Measurements from ENCODE around the gene FUT8.
"Not testable (repeated sequence)": the region's sequence is repeated elsewhere in the genome, so short reads cannot be mapped to it uniquely, and the experiment has no call there.

FUT8 gene

DNA sequence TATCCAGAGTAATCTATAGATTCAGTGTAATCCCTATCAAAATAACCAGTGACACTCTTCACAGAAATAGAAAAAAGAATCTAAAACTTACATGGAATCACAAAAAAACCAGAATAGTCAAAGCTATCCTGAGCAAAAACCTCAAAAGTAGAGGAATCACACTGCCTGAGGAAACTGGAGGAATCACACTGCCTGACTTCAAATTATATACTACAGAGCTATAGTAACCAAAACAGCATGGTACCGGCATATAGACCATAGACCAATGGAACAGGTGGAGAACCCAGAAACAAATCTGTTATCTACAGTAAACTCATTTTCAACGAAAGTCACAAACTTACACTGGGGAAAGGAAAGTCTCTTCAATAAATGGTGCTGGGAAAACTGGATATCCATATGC lies 244.0 kb downstream of the FUT8 start:
- Histone ChIP-seq H3K4me1 (ENCODE audit: control insufficient read depth, insufficient read depth, low read length) (no peaks in the 10 kb centered on the region), H3K4me3 (ENCODE audit: low read length in 2 of 2) (no peak overlapping the region), H3K27me3 (ENCODE audit: control insufficient read depth in 1 of 2, insufficient read depth in 2 of 2, low read length in 2 of 2) (no peaks in the 10 kb centered on the region), H3K27ac (ENCODE audit: low read length) (no peak overlapping the region), H3K9me3 (ENCODE audit: control insufficient read depth in 2 of 2, low read length in 2 of 2) (no peaks in the 10 kb centered on the region), H3K9ac (ENCODE audit: low read length in 2 of 2) (no peak overlapping the region), H3K36me3 (ENCODE audit: control insufficient read depth in 2 of 2, insufficient read depth in 2 of 2, low read length in 2 of 2) (no peaks in the 10 kb centered on the region)

DNA sequence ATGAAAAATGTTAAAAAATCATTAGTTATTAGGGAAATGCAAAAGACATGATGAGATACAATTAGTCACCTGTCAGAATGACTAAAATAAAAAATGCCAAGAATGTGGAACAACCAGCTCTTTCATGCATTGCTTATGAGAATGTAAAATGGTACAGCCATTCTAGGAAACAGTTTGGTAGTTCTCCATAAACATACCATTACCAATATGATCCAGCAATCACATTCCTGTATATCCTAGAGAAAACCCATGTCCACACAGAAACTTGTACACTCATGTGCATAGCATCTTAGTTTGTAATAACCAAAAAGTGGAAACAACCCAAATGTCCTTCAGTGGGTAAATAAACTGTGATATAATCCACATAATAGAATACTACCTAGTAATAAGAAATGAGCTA lies 245.7 kb downstream of the FUT8 start:
- Histone ChIP-seq H3K36me3 (ENCODE audit: control insufficient read depth in 2 of 2, insufficient read depth in 2 of 2, low read length in 2 of 2) (no peaks in the 10 kb centered on the region), H3K4me1 (ENCODE audit: control insufficient read depth, insufficient read depth, low read length) (no peaks in the 10 kb centered on the region)

DNA sequence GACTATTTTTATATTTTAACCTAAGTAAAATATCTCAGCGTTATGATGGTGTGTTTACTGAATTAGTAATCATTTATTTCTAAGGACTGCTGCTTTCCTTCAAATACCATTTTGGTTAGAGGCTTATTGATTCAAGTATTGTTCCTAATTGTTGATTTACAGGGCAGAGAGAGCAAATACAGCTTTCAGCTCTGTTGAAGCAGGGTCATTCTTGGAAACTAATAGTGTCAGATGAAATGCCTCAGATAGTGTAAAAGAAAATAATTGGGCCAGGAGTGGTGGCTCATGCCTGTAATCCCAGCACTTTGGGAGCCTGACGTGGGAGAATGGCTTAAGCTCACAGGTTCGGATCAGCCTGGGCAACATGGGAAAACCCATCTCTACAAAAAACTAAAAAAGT lies 249.3 kb downstream of the FUT8 start:
- Histone ChIP-seq H3K9ac (ENCODE audit: low read length in 2 of 2) (no peak overlapping the region), H3K27me3 (ENCODE audit: control insufficient read depth in 1 of 2, insufficient read depth in 2 of 2, low read length in 2 of 2) (no peaks in the 10 kb centered on the region), H3K36me3 (ENCODE audit: control insufficient read depth in 2 of 2, insufficient read depth in 2 of 2, low read length in 2 of 2) (no peaks in the 10 kb centered on the region), H3K9me3 (ENCODE audit: control insufficient read depth in 2 of 2, low read length in 2 of 2) (no peaks in the 10 kb centered on the region), H3K27ac (ENCODE audit: low read length) (no peak overlapping the region), H3K4me3 (ENCODE audit: low read length in 2 of 2) (no peak overlapping the region), H3K4me1 (ENCODE audit: control insufficient read depth, insufficient read depth, low read length) (no peaks in the 10 kb centered on the region)

More for the DNA sequence above, 245.7 kb downstream of the FUT8 start:
- Histone ChIP-seq H3K9ac (ENCODE audit: low read length in 2 of 2) (no peak overlapping the region), H3K9me3 (ENCODE audit: control insufficient read depth in 2 of 2, low read length in 2 of 2) (no peaks in the 10 kb centered on the region), H3K4me3 (ENCODE audit: low read length in 2 of 2) (no peak overlapping the region), H3K27ac (ENCODE audit: low read length) (no peak overlapping the region), H3K27me3 (ENCODE audit: control insufficient read depth in 1 of 2, insufficient read depth in 2 of 2, low read length in 2 of 2) (no peaks in the 10 kb centered on the region)

DNA sequence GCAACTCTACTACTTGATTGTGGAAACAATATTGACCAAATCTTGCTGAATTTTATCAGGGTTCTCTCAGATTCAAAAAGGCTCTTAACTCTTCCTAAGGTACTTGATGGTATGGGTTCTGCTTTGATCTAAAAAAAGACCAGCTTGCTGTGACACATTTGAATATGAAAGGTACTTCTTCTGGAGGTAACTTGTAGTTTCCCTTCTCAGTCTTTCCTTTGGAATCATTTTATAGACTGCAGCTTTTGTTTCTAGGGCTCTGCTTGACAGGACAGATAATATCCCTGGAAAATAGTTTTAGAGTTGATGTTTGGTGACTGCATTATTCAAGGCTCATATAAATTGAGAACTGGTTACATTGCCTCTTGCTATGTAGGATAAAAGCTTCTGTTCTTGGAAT lies 251.9 kb downstream of the FUT8 start:
- no peaks in the 10 kb centered on the region for H3K27me3 ChIP-seq (ENCODE audit: control insufficient read depth in 1 of 2, insufficient read depth in 2 of 2, low read length in 2 of 2)
- H3K9ac ChIP-seq (ENCODE audit: low read length in 2 of 2): no peak overlapping the region
- no peaks in the 10 kb centered on the region for H3K9me3 ChIP-seq (ENCODE audit: control insufficient read depth in 2 of 2, low read length in 2 of 2)
- H3K4me1 ChIP-seq (ENCODE audit: control insufficient read depth, insufficient read depth, low read length): no peaks in the 10 kb centered on the region
- no peak overlapping the region for H3K27ac ChIP-seq (ENCODE audit: low read length)
- no peaks in the 10 kb centered on the region for H3K36me3 ChIP-seq (ENCODE audit: control insufficient read depth in 2 of 2, insufficient read depth in 2 of 2, low read length in 2 of 2)
- H3K4me3 ChIP-seq (ENCODE audit: low read length in 2 of 2): no peak overlapping the region

DNA sequence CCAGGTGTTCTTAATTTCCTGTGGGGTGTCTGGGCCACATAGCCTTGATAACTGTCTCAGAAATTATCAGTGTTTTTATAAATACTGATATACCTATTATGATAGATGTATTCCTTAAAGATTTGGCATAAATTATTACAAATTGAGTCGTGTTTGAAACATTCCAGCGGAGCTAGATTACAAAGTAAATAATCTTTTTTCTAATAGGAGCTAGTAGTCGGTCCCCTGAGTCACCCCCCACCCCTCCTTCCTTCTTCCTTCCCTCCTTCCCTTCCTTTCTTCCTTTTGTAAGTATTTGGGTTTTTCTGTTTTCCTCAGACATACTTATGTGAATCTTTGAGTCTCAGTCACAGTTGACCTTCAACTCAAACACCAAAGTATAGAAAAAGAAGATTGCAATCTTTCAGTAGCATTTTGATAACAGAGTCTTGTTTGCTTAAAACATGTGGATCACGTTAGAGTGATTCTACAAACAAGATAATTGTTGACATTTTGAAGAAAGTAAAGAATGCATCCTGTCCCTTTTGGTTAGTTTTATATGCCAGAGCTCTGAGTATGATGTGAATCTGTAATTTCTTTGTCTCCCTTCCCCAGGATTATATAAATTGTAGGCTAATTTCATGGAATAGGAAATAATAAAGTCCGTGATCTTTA lies 264.0 kb downstream of the FUT8 start:
- Histone ChIP-seq H3K36me3 (ENCODE audit: control insufficient read depth in 2 of 2, insufficient read depth in 2 of 2, low read length in 2 of 2) (no peaks in the 10 kb centered on the region), H3K27ac (ENCODE audit: low read length) (no peak overlapping the region), H3K4me1 (ENCODE audit: control insufficient read depth, insufficient read depth, low read length) (no peaks in the 10 kb centered on the region), H3K27me3 (ENCODE audit: control insufficient read depth in 1 of 2, insufficient read depth in 2 of 2, low read length in 2 of 2) (no peaks in the 10 kb centered on the region), H3K9me3 (ENCODE audit: control insufficient read depth in 2 of 2, low read length in 2 of 2) (no peaks in the 10 kb centered on the region), H3K9ac (ENCODE audit: low read length in 2 of 2) (no peak overlapping the region), H3K4me3 (ENCODE audit: low read length in 2 of 2) (no peak overlapping the region)

DNA sequence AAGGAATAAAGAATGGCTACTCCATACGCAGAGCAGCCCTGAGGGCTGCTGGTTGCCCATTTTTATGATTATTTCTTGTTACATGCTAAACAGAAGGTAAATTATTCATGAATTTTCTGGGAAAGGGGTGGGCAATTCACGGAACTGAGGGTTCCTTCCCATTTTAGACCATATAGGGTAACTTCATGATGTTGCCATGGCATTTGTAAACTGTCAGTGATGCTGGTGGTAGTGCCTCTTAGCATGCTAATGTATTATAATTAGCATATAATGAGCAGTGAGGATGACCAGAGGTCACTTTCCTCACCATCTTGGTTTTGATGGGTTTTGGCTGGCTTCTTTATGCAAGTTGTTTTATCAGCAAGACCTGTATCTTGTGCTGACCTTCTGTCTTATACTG lies 273.0 kb downstream of the FUT8 start:
- Histone ChIP-seq H3K27ac (ENCODE audit: low read length) (no peak overlapping the region), H3K4me1 (ENCODE audit: control insufficient read depth, insufficient read depth, low read length) (no peaks in the 10 kb centered on the region), H3K27me3 (ENCODE audit: control insufficient read depth in 1 of 2, insufficient read depth in 2 of 2, low read length in 2 of 2) (no peaks in the 10 kb centered on the region), H3K4me3 (ENCODE audit: low read length in 2 of 2) (no peak overlapping the region), H3K9ac (ENCODE audit: low read length in 2 of 2) (no peak overlapping the region), H3K9me3 (ENCODE audit: control insufficient read depth in 2 of 2, low read length in 2 of 2) (no peaks in the 10 kb centered on the region), H3K36me3 (ENCODE audit: control insufficient read depth in 2 of 2, insufficient read depth in 2 of 2, low read length in 2 of 2) (no peaks in the 10 kb centered on the region)

DNA sequence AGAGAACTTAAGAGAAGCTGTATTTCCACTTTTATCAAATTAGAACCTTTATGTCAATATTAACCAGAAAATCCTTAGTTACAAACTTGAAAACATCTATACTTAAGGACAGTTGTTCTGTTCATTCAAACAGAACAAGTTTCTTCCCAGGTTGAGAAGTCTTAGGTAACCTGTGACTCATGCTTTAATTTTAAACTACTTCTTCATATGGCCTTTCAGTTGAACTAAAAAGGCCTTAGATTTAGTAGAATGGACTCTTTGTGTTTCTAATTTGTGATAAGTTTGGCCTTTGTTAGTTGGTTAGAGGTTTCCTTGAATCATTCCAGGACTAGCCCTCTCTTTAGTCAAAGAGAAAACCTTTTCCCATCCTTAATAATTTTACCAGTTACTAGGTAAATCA lies 274.2 kb downstream of the FUT8 start:
- Histone ChIP-seq H3K36me3 (ENCODE audit: control insufficient read depth in 2 of 2, insufficient read depth in 2 of 2, low read length in 2 of 2) (no peaks in the 10 kb centered on the region), H3K4me3 (ENCODE audit: low read length in 2 of 2) (no peak overlapping the region), H3K9me3 (ENCODE audit: control insufficient read depth in 2 of 2, low read length in 2 of 2) (no peaks in the 10 kb centered on the region), H3K27ac (ENCODE audit: low read length) (no peak overlapping the region), H3K9ac (ENCODE audit: low read length in 2 of 2) (no peak overlapping the region), H3K27me3 (ENCODE audit: control insufficient read depth in 1 of 2, insufficient read depth in 2 of 2, low read length in 2 of 2) (no peaks in the 10 kb centered on the region), H3K4me1 (ENCODE audit: control insufficient read depth, insufficient read depth, low read length) (no peaks in the 10 kb centered on the region)

DNA sequence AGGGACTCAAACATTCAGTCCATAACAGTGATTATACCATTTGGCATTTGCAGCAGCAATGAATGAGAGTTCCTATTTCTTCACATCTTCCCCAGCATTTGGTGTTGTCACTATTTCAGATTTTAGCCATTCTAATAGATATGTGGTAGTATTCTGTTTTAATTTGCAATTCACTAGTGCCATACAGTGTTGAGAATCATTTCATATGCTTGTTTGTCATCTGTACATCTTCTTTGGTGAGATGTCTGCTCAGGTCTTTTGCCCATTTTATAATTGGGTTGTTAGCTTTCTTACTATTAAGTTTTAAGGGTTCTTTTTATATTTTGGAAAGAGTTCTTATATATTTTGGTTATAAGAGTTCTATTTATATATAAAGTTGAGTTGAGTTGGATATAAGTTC lies 276.5 kb downstream of the FUT8 start:
- H3K9ac ChIP-seq (ENCODE audit: low read length in 2 of 2): no peak overlapping the region
- no peaks in the 10 kb centered on the region for H3K4me1 ChIP-seq (ENCODE audit: control insufficient read depth, insufficient read depth, low read length)
- no peak overlapping the region for H3K27ac ChIP-seq (ENCODE audit: low read length)
- H3K4me3 ChIP-seq (ENCODE audit: low read length in 2 of 2): no peak overlapping the region
- H3K9me3 ChIP-seq (ENCODE audit: control insufficient read depth in 2 of 2, low read length in 2 of 2): no peaks in the 10 kb centered on the region
- H3K36me3 ChIP-seq (ENCODE audit: control insufficient read depth in 2 of 2, insufficient read depth in 2 of 2, low read length in 2 of 2): no peaks in the 10 kb centered on the region
- no peaks in the 10 kb centered on the region for H3K27me3 ChIP-seq (ENCODE audit: control insufficient read depth in 1 of 2, insufficient read depth in 2 of 2, low read length in 2 of 2)

DNA sequence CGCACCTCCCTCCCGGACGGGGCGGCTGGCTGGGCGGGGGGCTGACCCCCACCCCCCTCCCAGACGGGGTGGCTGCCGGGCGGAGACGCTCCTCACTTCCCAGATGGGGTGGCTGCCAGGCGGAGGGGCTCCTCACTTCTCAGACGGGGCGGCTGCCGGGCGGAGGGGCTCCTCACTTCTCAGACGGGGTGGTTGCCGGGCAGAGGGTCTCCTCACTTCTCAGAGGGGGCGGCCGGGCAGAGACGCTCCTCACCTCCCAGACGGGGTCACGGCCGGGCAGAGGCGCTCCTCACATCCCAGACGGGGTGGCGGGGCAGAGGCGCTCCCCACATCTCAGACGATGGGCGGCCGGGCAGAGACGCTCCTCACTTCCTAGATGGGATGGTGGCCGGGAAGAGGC lies 280.0 kb downstream of the FUT8 start:
- H3K27me3 ChIP-seq (ENCODE audit: control insufficient read depth in 1 of 2, insufficient read depth in 2 of 2, low read length in 2 of 2); H3K4me1 ChIP-seq (ENCODE audit: control insufficient read depth, insufficient read depth, low read length); H3K9me3 ChIP-seq (ENCODE audit: control insufficient read depth in 2 of 2, low read length in 2 of 2); H3K36me3 ChIP-seq (ENCODE audit: control insufficient read depth in 2 of 2, insufficient read depth in 2 of 2, low read length in 2 of 2); H3K9ac ChIP-seq (ENCODE audit: low read length in 2 of 2); H3K27ac ChIP-seq (ENCODE audit: low read length); H3K4me3 ChIP-seq (ENCODE audit: low read length in 2 of 2): not testable (repeated sequence)

DNA sequence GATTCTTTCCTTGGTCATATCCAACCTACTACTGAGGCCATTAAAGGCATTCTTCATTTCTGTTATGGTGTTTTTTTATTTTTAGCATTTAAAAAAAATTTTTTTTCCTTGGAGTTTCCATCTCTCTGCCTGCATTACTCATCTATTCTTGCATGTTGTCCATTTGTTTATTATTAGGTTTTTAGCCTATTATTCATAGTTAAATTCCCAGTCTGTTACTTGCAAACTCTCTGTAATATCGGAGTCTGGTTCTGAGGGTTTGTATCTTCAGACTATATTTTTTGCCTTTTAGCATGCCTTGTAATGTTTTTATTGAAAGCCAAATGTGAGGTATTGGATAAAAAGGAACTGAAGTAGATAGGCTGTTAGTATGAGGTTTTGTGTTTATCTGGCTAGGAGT lies 284.3 kb downstream of the FUT8 start:
- Histone ChIP-seq H3K36me3 (ENCODE audit: control insufficient read depth in 2 of 2, insufficient read depth in 2 of 2, low read length in 2 of 2) (no peaks in the 10 kb centered on the region), H3K9ac (ENCODE audit: low read length in 2 of 2) (no peak overlapping the region), H3K27ac (ENCODE audit: low read length) (no peak overlapping the region), H3K27me3 (ENCODE audit: control insufficient read depth in 1 of 2, insufficient read depth in 2 of 2, low read length in 2 of 2) (no peaks in the 10 kb centered on the region), H3K4me3 (ENCODE audit: low read length in 2 of 2) (no peak overlapping the region), H3K4me1 (ENCODE audit: control insufficient read depth, insufficient read depth, low read length) (no peaks in the 10 kb centered on the region), H3K9me3 (ENCODE audit: control insufficient read depth in 2 of 2, low read length in 2 of 2) (no peaks in the 10 kb centered on the region)

DNA sequence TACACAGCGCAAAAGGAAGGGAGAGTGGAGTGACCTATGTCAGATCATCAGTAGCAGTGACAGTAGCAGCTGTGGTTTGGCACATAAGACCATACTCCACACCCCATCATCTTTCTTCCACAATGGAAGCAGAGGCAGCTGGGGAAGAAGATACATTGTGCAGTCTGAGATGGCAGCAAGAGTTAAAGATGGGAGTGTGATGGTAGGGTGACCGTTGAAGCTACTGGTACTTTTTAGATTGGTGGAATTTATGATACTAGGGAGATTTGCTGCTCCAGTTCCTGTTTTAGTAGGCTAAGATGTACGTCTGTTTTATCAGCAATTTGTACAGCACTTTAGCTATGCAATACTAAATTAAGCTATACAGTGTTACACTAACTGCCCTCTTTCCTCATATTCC lies 291.0 kb downstream of the FUT8 start:
- Histone ChIP-seq H3K27ac (ENCODE audit: low read length) (no peak overlapping the region), H3K9me3 (ENCODE audit: control insufficient read depth in 2 of 2, low read length in 2 of 2) (peaks cover 0 to 7% of the 10 kb centered on the region in 2 donors), H3K4me3 (ENCODE audit: low read length in 2 of 2) (no peak overlapping the region), H3K4me1 (ENCODE audit: control insufficient read depth, insufficient read depth, low read length) (no peaks in the 10 kb centered on the region), H3K27me3 (ENCODE audit: control insufficient read depth in 1 of 2, insufficient read depth in 2 of 2, low read length in 2 of 2) (no peaks in the 10 kb centered on the region), H3K9ac (ENCODE audit: low read length in 2 of 2) (no peak overlapping the region), H3K36me3 (ENCODE audit: control insufficient read depth in 2 of 2, insufficient read depth in 2 of 2, low read length in 2 of 2) (no peaks in the 10 kb centered on the region)
